ENCODE measurements around the gene GALNT13. TPM values are rescaled to one million over a fixed set of nuclear protein-coding genes. Genes with fewer than 3 reads are reported as not detected.

The GALNT13 gene
- total RNA-seq, 2 donors from 2014 or later, result 0.33 to 5.7 TPM

DNA sequence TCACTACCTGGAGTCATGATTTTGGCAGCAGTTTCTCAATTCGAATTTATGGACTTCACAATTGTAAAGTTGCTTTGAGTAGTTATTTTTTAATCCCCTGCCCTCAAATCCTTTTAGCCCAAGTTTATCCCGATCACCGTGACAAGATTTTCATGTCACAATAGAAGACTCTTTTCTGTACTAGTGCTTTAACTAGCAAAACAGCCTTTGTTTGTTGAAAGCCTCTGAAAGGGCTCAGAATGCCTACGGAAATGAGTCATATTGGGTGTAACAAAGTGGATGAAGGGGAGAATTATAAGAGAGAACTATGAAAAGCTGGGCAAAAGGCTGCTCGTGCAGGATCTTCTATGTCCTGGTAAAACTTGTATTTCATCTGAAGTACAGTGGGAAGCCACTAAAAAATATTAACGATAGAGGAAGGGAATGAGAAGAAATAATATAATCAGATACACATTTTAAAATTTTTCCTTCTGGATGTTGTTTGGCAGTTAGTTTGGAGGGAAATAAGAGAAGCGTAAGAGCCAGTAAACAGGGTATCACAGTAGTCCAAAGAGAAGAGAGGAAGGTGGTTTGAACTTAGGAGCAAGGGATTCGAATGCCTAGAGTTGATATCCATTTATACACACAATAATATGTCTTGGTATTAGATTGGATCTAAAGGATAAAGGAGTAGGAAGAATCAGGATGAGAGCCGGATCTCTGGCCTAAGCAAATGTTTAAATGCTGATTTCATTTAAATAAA is 114.9 kb downstream of the GALNT13 start:
- H3K36me3 ChIP-seq (replicated peaks in 1 of 2; ENCODE audit: insufficient read depth in 1 of 2, low read depth in 2 of 2), result no peaks in the 10 kb centered on the region
- TF ChIP-seq, protein P1, sequence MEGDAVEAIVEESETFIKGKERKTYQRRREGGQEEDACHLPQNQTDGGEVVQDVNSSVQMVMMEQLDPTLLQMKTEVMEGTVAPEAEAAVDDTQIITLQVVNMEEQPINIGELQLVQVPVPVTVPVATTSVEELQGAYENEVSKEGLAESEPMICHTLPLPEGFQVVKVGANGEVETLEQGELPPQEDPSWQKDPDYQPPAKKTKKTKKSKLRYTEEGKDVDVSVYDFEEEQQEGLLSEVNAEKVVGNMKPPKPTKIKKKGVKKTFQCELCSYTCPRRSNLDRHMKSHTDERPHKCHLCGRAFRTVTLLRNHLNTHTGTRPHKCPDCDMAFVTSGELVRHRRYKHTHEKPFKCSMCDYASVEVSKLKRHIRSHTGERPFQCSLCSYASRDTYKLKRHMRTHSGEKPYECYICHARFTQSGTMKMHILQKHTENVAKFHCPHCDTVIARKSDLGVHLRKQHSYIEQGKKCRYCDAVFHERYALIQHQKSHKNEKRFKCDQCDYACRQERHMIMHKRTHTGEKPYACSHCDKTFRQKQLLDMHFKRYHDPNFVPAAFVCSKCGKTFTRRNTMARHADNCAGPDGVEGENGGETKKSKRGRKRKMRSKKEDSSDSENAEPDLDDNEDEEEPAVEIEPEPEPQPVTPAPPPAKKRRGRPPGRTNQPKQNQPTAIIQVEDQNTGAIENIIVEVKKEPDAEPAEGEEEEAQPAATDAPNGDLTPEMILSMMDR (IDR thresholded peaks at IDR 0.05), result no peak
- TF ChIP-seq POLR2A (IDR thresholded peaks at IDR 0.05), result no peak
- no peak overlapping the region for H3K27ac ChIP-seq
- 49 to 53% methylated on average over 9 of the region's 9 CpGs for WGBS, 2 donors
- ATAC-seq (no peak), DNase-seq (no peak)
- H3K9me3 ChIP-seq, result no peaks in the 10 kb centered on the region
- H3K4me1 ChIP-seq, result no peaks in the 10 kb centered on the region
- no peak overlapping the region for H3K4me3 ChIP-seq
- H3K27me3 ChIP-seq, result no peaks in the 10 kb centered on the region
- intact Hi-C loops (cut with DNase I), result no loop called here

DNA sequence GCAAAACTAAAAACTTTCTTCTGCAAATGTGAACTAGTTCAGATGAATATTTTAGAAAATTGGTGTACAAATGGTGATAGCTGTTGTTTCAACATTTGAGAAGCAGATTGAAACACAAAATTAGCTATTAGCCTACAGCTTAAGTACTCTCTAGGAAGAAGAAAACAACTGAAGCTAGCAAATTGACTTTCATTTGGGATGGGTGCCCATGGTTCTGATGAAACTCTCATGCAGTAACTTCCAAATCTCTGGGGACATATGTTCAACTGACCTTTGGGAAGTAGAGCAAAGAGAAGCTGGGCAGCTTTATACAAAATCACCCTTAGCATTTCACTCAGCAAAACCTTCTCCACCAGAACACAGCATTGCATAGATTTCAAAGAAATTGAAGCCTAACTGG is 119.0 kb downstream of the GALNT13 start:
- Histone ChIP-seq H3K9me3 (no peaks in the 10 kb centered on the region), H3K4me3 (no peak overlapping the region), H3K36me3 (replicated peaks in 1 of 2; ENCODE audit: insufficient read depth in 1 of 2, low read depth in 2 of 2) (no peaks in the 10 kb centered on the region), H3K27ac (no peak overlapping the region), H3K4me1 (no peaks in the 10 kb centered on the region), H3K27me3 (no peaks in the 10 kb centered on the region)
- DNase-seq, result no peak
- intact Hi-C loops (cut with DNase I), result no loop called here
- TF ChIP-seq POLR2A (IDR thresholded peaks at IDR 0.05), result no peak
- TF ChIP-seq, protein P1 (IDR thresholded peaks at IDR 0.05), result no peak
- no peak for ATAC-seq

DNA sequence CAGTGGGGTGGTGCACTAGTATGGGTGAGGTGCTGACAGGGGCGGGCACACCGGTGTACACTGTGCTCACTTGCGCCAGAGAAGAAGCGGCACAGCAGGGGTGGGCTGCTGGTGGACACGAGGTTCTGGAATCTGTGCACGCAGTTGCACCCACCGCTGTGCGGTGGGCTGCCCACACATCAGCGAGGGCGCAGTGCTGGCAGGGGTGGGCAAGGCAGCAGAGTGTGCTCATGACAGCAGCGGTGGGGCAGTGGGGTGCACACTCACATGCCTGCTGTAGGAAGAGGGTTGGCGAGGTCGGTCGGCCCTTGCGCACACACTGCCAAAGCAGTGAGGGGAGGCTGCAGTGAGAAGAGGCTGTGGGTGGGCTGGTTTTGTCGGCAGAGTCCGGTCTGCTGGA is 141.8 kb downstream of the GALNT13 start:
- intact Hi-C loops (cut with DNase I), result no loop called here
- WGBS, 2 donors, result 87% methylated on average over 8 to 17 of the region's 17 CpGs
- Histone ChIP-seq H3K9me3 (no peaks in the 10 kb centered on the region), H3K27me3 (no peaks in the 10 kb centered on the region), H3K4me1 (no peaks in the 10 kb centered on the region), H3K36me3 (replicated peaks in 1 of 2; ENCODE audit: insufficient read depth in 1 of 2, low read depth in 2 of 2) (no peaks in the 10 kb centered on the region), H3K4me3 (no peak overlapping the region), H3K27ac (no peak overlapping the region)
- ATAC-seq (no peak), DNase-seq (no peak)
- TF ChIP-seq, protein P1 (IDR thresholded peaks at IDR 0.05), result no peak
- TF ChIP-seq POLR2A (IDR thresholded peaks at IDR 0.05), result no peak

DNA sequence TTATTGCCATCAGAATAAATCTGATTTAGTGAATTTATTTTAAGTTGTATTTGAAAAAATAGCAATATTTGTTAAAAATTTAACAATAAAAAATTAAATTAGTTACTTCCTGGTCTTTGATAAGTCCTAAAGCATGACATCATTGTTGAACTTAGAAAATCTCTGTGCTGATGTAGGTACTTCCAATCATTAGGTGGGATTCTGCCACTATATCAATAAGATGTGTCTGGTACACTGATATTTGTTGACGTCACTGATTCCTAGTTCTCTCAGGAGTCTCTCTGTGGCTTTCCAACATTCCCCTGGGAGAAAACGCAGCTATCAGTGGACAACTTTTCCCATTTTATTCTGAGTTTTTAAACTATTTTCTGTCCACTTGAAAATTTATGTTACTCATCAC is 143.5 kb downstream of the GALNT13 start:
- DNase-seq (no peak), ATAC-seq (no peak)
- intact Hi-C loops (cut with DNase I), result no loop called here
- Histone ChIP-seq H3K9me3 (no peaks in the 10 kb centered on the region), H3K4me3 (no peak overlapping the region), H3K27ac (no peak overlapping the region), H3K27me3 (no peaks in the 10 kb centered on the region), H3K36me3 (replicated peaks in 1 of 2; ENCODE audit: insufficient read depth in 1 of 2, low read depth in 2 of 2) (no peaks in the 10 kb centered on the region), H3K4me1 (no peaks in the 10 kb centered on the region)
- WGBS, 2 donors, result 39 to 52% methylated on average over 2 of the region's 2 CpGs
- no peak for TF ChIP-seq POLR2A (IDR thresholded peaks at IDR 0.05)
- TF ChIP-seq, protein P1 (IDR thresholded peaks at IDR 0.05), result no peak

DNA sequence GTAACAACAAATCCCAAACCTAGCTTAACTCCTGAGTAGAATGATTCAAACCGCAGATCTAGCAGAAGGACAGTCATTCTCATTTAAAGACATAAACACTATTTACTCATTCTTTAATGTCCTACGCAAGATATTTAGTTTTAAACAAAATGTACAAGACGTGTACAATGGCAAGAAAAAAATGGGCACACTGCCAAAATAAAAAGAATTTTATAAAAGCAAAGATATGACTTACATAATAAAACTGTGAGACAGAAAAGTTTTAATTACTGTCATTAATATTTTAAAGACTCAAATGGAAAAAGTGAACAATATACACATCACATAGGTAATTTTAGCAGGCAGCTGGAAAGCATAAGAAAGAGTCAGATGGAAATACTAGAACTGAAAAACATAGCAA is 157.8 kb downstream of the GALNT13 start:
- H3K27ac ChIP-seq, result no peak overlapping the region
- H3K4me3 ChIP-seq, result no peak overlapping the region
- intact Hi-C loops (cut with DNase I), result no loop called here
- no peaks in the 10 kb centered on the region for H3K27me3 ChIP-seq
- H3K9me3 ChIP-seq, result no peaks in the 10 kb centered on the region
- TF ChIP-seq POLR2A (IDR thresholded peaks at IDR 0.05), result no peak
- TF ChIP-seq, protein P1 (IDR thresholded peaks at IDR 0.05), result no peak
- WGBS, 2 donors, result 50 to 64% methylated on average over 3 of the region's 3 CpGs
- DNase-seq (no peak), ATAC-seq (no peak)
- H3K4me1 ChIP-seq, result no peaks in the 10 kb centered on the region
- H3K36me3 ChIP-seq (replicated peaks in 1 of 2; ENCODE audit: insufficient read depth in 1 of 2, low read depth in 2 of 2), result no peaks in the 10 kb centered on the region
